Thoracic aorta (tissue), 2 donors: Measurements from ENCODE around the gene CTIF. TPM values are rescaled to one million over a fixed set of nuclear protein-coding genes. Genes with fewer than 3 reads are reported as not detected.

Experiments
- ATAC-seq: fragments of 150-250 bp; one replicate; pipeline ENCODE4 v1.8.0; 2017; ENCODE audit warnings: low read depth; ENCODE audit not compliant: insufficient number of reproducible peaks, low FRiP score
- DNase-seq: peaks from one replicate; pipeline ENCODE4 v3.0.0-alpha.2; 2020; ENCODE audit warnings: low spot score
- H3K27ac ChIP-seq, 2 donors: fragments of 200-600 bp; sonication (generic); 1 replicate in 1 of 2; 2 replicates in 1 of 2; pipeline ENCODE4 v1.5.1; 2016; ENCODE audit warnings: mild to moderate bottlenecking in 2 of 2, moderate library complexity in 2 of 2
- H3K27me3 ChIP-seq: fragments of 200-600 bp; sonication (generic); replicated peaks from 2 replicates; pipeline ENCODE4 v1.6.0; 2016; ENCODE audit warnings: mild to moderate bottlenecking; ENCODE audit not compliant: insufficient read depth
- H3K36me3 ChIP-seq: fragments of 200-600 bp; sonication (generic); one replicate; pipeline ENCODE4 v1.5.1; 2016
- H3K4me1 ChIP-seq, 2 donors: fragments of 200-600 bp; sonication (generic); 1 replicate in 1 of 2; 2 replicates in 1 of 2; pipeline versions ENCODE4 v1.5.1 to v1.6.0; 2016; ENCODE audit warnings: low read depth in 2 of 2, mild to moderate bottlenecking in 1 of 2; ENCODE audit not compliant: control insufficient read depth in 1 of 2
- H3K4me3 ChIP-seq: fragments of 200-600 bp; sonication (generic); 2 replicates; pipeline ENCODE4 v1.5.1; 2016; ENCODE audit warnings: mild to moderate bottlenecking
- H3K9me3 ChIP-seq: fragments of 200-600 bp; sonication (generic); 2 replicates; pipeline ENCODE4 v1.5.1; 2016
- total RNA-seq, 2 donors: library from RNA; depleted of rRNA; stranded (reverse); fragments of >200 nt; gene quantifications; one replicate each; pipeline versions ENCODE4 v1.1.0 to v1.2.3, GENCODE V29; 2016
- TF ChIP-seq, protein P1 (sequence below): fragments of 200-600 bp; sonication (generic); IDR thresholded peaks from one replicate; pipeline ENCODE4 v1.5.1; 2019; ENCODE audit warnings: antibody characterized with exemption

The CTIF gene
- total RNA-seq, 2 donors from 2014 or later: 63.3 to 125 TPM

DNA sequence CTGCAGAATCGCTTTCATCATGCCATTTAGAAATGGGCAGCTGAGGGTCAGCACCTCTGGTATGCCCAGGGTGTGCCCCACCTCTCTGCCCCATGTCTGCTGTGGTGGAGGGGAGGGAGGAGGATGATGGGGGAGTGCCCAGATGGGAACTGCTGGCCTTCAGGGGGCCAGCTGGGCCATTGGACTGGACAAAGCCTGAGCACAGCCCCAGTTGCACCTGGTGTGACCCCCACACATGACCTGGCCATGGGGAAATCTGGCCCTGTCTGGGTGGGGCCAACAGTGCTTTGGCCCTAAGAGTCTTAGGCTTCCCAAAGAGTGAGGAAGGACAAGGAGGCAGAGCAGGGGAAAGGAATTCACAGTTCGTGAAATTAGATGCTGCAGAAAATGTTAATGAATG is 44.1 kb downstream of the CTIF start:
- no peak for DNase-seq
- H3K4me1 ChIP-seq: peaks cover 15 to 43% of the 10 kb centered on the region in 2 donors
- ATAC-seq: no peak

GRCh38 chr18:48583573-48583972 is 44.7 kb downstream of the CTIF start:
- ATAC-seq (no peak), DNase-seq (no peak)
- TF ChIP-seq, protein P1, sequence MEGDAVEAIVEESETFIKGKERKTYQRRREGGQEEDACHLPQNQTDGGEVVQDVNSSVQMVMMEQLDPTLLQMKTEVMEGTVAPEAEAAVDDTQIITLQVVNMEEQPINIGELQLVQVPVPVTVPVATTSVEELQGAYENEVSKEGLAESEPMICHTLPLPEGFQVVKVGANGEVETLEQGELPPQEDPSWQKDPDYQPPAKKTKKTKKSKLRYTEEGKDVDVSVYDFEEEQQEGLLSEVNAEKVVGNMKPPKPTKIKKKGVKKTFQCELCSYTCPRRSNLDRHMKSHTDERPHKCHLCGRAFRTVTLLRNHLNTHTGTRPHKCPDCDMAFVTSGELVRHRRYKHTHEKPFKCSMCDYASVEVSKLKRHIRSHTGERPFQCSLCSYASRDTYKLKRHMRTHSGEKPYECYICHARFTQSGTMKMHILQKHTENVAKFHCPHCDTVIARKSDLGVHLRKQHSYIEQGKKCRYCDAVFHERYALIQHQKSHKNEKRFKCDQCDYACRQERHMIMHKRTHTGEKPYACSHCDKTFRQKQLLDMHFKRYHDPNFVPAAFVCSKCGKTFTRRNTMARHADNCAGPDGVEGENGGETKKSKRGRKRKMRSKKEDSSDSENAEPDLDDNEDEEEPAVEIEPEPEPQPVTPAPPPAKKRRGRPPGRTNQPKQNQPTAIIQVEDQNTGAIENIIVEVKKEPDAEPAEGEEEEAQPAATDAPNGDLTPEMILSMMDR: no peak
- H3K9me3 ChIP-seq: no peaks in the 10 kb centered on the region
- no peaks in the 10 kb centered on the region for H3K36me3 ChIP-seq
- H3K27me3 ChIP-seq: no peaks in the 10 kb centered on the region
- peak overlapping the region in 1 of 2 donors; percentile 18 for H3K27ac ChIP-seq
- no peak overlapping the region for H3K4me3 ChIP-seq
- H3K4me1 ChIP-seq: peaks cover 15 to 44% of the 10 kb centered on the region in 2 donors

More for the DNA sequence above, 44.1 kb downstream of the CTIF start:
- H3K4me3 ChIP-seq: no peak overlapping the region
- TF ChIP-seq, protein P1: no peak
- H3K36me3 ChIP-seq: no peaks in the 10 kb centered on the region
- H3K27me3 ChIP-seq: no peaks in the 10 kb centered on the region
- no peak overlapping the region for H3K27ac ChIP-seq
- H3K9me3 ChIP-seq: no peaks in the 10 kb centered on the region

DNA sequence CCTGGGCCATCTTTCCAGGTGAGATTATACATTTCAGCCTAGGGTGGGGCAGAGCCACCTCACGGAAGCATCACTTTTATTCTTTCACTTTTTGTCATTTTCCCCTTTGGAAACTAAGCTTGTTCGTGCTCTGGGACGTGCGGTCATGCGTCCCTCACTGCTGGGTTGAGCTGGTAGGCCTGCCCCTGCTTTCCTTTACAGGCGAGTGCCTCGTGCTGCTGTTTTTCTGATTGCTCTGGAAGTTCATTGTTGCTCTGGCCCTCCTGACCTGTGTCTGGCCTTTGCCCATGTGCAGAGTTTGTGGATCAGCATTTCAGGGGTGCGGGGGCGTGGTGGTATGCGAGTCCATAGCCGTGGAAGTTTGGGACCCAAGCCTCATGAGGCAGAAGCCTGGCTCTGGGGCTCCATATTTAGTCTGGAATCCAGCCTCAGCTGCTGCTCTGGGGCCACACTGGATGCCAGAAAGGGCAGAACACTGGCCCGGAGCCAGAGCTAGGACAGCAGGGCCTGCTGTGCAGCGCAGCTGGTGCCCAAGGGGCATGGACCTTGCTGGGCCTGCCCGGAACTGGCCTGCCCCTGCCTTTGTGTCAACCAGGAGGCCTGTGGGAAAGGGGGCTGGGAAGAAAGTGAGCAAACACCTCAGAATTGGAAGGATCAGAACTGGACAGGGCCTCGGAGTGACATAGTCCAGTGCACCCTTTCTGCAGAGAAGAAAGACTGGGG is 51.1 kb downstream of the CTIF start:
- Histone ChIP-seq H3K36me3 (no peaks in the 10 kb centered on the region), H3K4me1 (peaks cover 20 to 52% of the 10 kb centered on the region in 2 donors), H3K9me3 (no peaks in the 10 kb centered on the region), H3K4me3 (no peak overlapping the region), H3K27ac (peak overlapping the region; percentile 51 to 68), H3K27me3 (no peaks in the 10 kb centered on the region)
- peak; percentile 27 for ATAC-seq
- TF ChIP-seq, protein P1: no peak
- peak; percentile 42 for DNase-seq

DNA sequence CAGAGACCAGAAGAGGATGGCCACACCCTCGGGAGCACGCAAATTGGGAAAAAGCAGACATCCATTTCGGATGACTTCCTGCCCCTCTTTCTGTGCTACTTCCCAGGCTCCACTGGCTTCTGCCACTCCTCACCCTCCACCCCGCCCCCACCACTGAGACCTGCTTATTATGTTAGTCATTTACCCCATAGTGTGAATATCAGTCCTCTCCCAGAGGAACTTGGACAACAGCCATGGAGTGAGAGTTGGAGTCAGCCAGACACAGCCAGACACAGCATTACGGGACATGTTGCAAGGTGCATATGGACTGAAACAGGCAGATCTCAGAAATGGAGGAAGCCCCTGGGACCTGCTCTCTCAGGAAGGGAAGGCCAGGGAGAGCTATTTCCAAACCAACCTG is 51.8 kb downstream of the CTIF start:
- H3K4me3 ChIP-seq: no peak overlapping the region
- H3K27ac ChIP-seq: peak overlapping the region; percentile 51 to 68
- no peaks in the 10 kb centered on the region for H3K9me3 ChIP-seq
- peaks cover 20 to 54% of the 10 kb centered on the region in 2 donors for H3K4me1 ChIP-seq
- TF ChIP-seq, protein P1: no peak
- no peaks in the 10 kb centered on the region for H3K36me3 ChIP-seq
- ATAC-seq (peak; percentile 52), DNase-seq (peak; percentile 40)
- no peaks in the 10 kb centered on the region for H3K27me3 ChIP-seq

GRCh38 chr18:48592540-48593171 is 53.8 kb downstream of the CTIF start:
- DNase-seq (no peak), ATAC-seq (no peak)
- Histone ChIP-seq H3K36me3 (no peaks in the 10 kb centered on the region), H3K9me3 (no peaks in the 10 kb centered on the region), H3K27ac (no peak overlapping the region), H3K4me1 (peaks cover 22 to 63% of the 10 kb centered on the region in 2 donors), H3K4me3 (no peak overlapping the region), H3K27me3 (no peaks in the 10 kb centered on the region)
- TF ChIP-seq, protein P1: no peak
